SK-N-SH treated with all-trans-retinoic acid at 6 μM for 48 hours (cell line): ENCODE data around the gene UPP2.

Source experiments
- ATAC-seq: fragments of 200-7000 bp; cut with Tn5 transposase; 3 replicates; pipeline ENCODE4 v1.9.1; 2020; ENCODE audit warnings: mild to moderate bottlenecking, moderate library complexity
- ARNTL ChIP-seq: fragments of 450-650 bp; formaldehyde crosslinking; IDR thresholded peaks from 2 replicates; pipeline ENCODE4 v1.5.0; 2020; ENCODE audit warnings: low read depth, mild to moderate bottlenecking, moderate library complexity, borderline replicate concordance
- BACH2 ChIP-seq: fragments of 250-450 bp; sonication (Bioruptor Pico); IDR thresholded peaks from 2 replicates; pipeline ENCODE4 v1.9.0; 2021; ENCODE audit warnings: mild to moderate bottlenecking, borderline replicate concordance
- CSDC2 ChIP-seq: fragments of 250-450 bp; sonication (Bioruptor Pico); IDR thresholded peaks from 2 replicates; pipeline ENCODE4 v1.5.0; 2020; ENCODE audit warnings: mild to moderate bottlenecking, moderate library complexity
- ESRRG ChIP-seq: fragments of 250-450 bp; sonication (Bioruptor Pico); IDR thresholded peaks from 2 replicates; pipeline ENCODE4 v1.6.1; 2021; ENCODE audit warnings: mild to moderate bottlenecking
- GLIS3 ChIP-seq: fragments of 250-450 bp; sonication (Bioruptor Pico); IDR thresholded peaks from 2 replicates; pipeline ENCODE4 v1.5.0; 2020; ENCODE audit warnings: mild to moderate bottlenecking, moderate library complexity
- ISL1 ChIP-seq: fragments of 250-450 bp; sonication (Bioruptor Pico); IDR thresholded peaks from 2 replicates; pipeline ENCODE4 v2.1.2; 2022; ENCODE audit warnings: mild to moderate bottlenecking, moderate library complexity
- PPARA ChIP-seq: fragments of 250-450 bp; sonication (Bioruptor Pico); IDR thresholded peaks from 2 replicates; pipeline ENCODE4 v1.5.0; 2020; ENCODE audit warnings: mild to moderate bottlenecking, borderline replicate concordance
- RARB ChIP-seq: fragments of 250-450 bp; sonication (Bioruptor Pico); IDR thresholded peaks from 2 replicates; pipeline ENCODE4 v1.8.0; 2021; ENCODE audit warnings: mild to moderate bottlenecking, moderate library complexity
- TCF4 ChIP-seq: fragments of 250-450 bp; sonication (Bioruptor Pico); IDR thresholded peaks from 2 replicates; pipeline ENCODE4 v1.8.0; 2021; ENCODE audit warnings: mild to moderate bottlenecking, moderate library complexity, borderline replicate concordance
- TOX ChIP-seq: fragments of 250-450 bp; sonication (Bioruptor Pico); IDR thresholded peaks from 2 replicates; pipeline ENCODE4 v1.8.0; 2021; ENCODE audit warnings: mild to moderate bottlenecking, moderate library complexity, borderline replicate concordance
- ZC3H10 ChIP-seq: fragments of 250-450 bp; sonication (Bioruptor Pico); IDR thresholded peaks from 2 replicates; pipeline ENCODE4 v1.5.1; 2021; ENCODE audit warnings: mild to moderate bottlenecking, moderate library complexity
- ZFP3 ChIP-seq: fragments of 250-450 bp; sonication (Bioruptor Pico); IDR thresholded peaks from 2 replicates; pipeline ENCODE4 v1.5.0; 2020; ENCODE audit warnings: mild to moderate bottlenecking, moderate library complexity
- ZFP30 ChIP-seq: fragments of 450-650 bp; formaldehyde crosslinking; IDR thresholded peaks from 2 replicates; pipeline ENCODE4 v1.5.0; 2022; ENCODE audit warnings: mild to moderate bottlenecking, moderate library complexity
- ZNF565 ChIP-seq: fragments of 450-650 bp; formaldehyde crosslinking; conservative IDR thresholded peaks from 2 replicates; pipeline ENCODE4 v1.5.0; 2020; ENCODE audit warnings: low read depth, mild to moderate bottlenecking, moderate library complexity
- ZNF70 ChIP-seq: fragments of 450-650 bp; formaldehyde crosslinking; IDR thresholded peaks from 2 replicates; pipeline ENCODE4 v1.5.0; 2020; ENCODE audit warnings: mild to moderate bottlenecking, moderate library complexity
- ZNF8 ChIP-seq: fragments of 450-650 bp; formaldehyde crosslinking; IDR thresholded peaks from 2 replicates; pipeline ENCODE4 v1.5.0; 2020; ENCODE audit warnings: mild to moderate bottlenecking, moderate library complexity
- TF ChIP-seq, protein P1 (sequence below): fragments of 250-450 bp; sonication (Bioruptor Pico); IDR thresholded peaks from 2 replicates; pipeline ENCODE4 v1.8.0; 2020; ENCODE audit warnings: mild to moderate bottlenecking, moderate library complexity, borderline replicate concordance
- TF ChIP-seq, protein P2 (sequence below): fragments of 250-450 bp; sonication (Bioruptor Pico); IDR thresholded peaks from 2 replicates; pipeline ENCODE4 v1.5.1; 2020; ENCODE audit warnings: low read depth, mild to moderate bottlenecking, moderate library complexity
- TF ChIP-seq, protein P3 (sequence below): fragments of 250-450 bp; sonication (Bioruptor Pico); IDR thresholded peaks from 2 replicates; pipeline ENCODE4 v1.5.1; 2021; ENCODE audit warnings: mild to moderate bottlenecking, moderate library complexity
- TF ChIP-seq, protein P4 (sequence below): fragments of 250-450 bp; sonication (Bioruptor Pico); IDR thresholded peaks from 2 replicates; pipeline ENCODE4 v1.5.0; 2020; ENCODE audit warnings: mild to moderate bottlenecking, moderate library complexity

The UPP2 gene

DNA sequence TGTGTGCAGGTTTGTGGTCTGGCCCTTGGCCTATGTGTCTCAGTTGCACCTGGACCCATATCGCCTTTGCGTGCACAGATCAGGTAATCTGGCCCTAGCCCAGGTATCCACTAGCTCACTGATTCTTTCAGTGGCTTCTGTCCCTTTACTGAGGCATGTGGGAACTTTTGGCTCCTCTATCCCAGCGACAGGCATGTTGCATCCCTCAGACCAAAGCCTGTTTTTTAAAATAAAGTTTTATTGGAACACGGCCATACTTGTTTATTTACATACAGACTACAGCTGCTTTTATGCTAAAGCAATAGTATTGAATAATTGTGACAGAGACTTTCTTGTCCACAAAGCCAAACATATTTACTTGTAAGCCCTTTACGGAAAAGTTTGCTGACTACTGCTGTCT, 39.9 kb upstream of the UPP2 start:
- no peak for TF ChIP-seq ZFP30 (CRISPR knock-in tag)
- no peak for TF ChIP-seq ARNTL (CRISPR knock-in tag)
- TF ChIP-seq, protein P1, sequence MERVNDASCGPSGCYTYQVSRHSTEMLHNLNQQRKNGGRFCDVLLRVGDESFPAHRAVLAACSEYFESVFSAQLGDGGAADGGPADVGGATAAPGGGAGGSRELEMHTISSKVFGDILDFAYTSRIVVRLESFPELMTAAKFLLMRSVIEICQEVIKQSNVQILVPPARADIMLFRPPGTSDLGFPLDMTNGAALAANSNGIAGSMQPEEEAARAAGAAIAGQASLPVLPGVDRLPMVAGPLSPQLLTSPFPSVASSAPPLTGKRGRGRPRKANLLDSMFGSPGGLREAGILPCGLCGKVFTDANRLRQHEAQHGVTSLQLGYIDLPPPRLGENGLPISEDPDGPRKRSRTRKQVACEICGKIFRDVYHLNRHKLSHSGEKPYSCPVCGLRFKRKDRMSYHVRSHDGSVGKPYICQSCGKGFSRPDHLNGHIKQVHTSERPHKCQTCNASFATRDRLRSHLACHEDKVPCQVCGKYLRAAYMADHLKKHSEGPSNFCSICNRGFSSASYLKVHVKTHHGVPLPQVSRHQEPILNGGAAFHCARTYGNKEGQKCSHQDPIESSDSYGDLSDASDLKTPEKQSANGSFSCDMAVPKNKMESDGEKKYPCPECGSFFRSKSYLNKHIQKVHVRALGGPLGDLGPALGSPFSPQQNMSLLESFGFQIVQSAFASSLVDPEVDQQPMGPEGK (CRISPR knock-in tag), result no peak
- TF ChIP-seq, protein P2, sequence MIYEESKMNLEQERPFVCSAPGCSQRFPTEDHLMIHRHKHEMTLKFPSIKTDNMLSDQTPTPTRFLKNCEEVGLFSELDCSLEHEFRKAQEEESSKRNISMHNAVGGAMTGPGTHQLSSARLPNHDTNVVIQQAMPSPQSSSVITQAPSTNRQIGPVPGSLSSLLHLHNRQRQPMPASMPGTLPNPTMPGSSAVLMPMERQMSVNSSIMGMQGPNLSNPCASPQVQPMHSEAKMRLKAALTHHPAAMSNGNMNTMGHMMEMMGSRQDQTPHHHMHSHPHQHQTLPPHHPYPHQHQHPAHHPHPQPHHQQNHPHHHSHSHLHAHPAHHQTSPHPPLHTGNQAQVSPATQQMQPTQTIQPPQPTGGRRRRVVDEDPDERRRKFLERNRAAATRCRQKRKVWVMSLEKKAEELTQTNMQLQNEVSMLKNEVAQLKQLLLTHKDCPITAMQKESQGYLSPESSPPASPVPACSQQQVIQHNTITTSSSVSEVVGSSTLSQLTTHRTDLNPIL, result no peak
- TF ChIP-seq, protein P3, sequence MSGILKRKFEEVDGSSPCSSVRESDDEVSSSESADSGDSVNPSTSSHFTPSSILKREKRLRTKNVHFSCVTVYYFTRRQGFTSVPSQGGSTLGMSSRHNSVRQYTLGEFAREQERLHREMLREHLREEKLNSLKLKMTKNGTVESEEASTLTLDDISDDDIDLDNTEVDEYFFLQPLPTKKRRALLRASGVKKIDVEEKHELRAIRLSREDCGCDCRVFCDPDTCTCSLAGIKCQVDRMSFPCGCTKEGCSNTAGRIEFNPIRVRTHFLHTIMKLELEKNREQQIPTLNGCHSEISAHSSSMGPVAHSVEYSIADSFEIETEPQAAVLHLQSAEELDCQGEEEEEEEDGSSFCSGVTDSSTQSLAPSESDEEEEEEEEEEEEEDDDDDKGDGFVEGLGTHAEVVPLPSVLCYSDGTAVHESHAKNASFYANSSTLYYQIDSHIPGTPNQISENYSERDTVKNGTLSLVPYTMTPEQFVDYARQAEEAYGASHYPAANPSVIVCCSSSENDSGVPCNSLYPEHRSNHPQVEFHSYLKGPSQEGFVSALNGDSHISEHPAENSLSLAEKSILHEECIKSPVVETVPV, result no peak
- TF ChIP-seq PPARA (CRISPR knock-in tag), result no peak
- no peak for TF ChIP-seq ZC3H10 (CRISPR knock-in tag)
- no peak for TF ChIP-seq GLIS3 (CRISPR knock-in tag)
- TF ChIP-seq ZNF8, result no peak
- no peak for TF ChIP-seq ZNF70 (CRISPR knock-in tag)
- no peak for TF ChIP-seq ESRRG
- TF ChIP-seq, protein P4, sequence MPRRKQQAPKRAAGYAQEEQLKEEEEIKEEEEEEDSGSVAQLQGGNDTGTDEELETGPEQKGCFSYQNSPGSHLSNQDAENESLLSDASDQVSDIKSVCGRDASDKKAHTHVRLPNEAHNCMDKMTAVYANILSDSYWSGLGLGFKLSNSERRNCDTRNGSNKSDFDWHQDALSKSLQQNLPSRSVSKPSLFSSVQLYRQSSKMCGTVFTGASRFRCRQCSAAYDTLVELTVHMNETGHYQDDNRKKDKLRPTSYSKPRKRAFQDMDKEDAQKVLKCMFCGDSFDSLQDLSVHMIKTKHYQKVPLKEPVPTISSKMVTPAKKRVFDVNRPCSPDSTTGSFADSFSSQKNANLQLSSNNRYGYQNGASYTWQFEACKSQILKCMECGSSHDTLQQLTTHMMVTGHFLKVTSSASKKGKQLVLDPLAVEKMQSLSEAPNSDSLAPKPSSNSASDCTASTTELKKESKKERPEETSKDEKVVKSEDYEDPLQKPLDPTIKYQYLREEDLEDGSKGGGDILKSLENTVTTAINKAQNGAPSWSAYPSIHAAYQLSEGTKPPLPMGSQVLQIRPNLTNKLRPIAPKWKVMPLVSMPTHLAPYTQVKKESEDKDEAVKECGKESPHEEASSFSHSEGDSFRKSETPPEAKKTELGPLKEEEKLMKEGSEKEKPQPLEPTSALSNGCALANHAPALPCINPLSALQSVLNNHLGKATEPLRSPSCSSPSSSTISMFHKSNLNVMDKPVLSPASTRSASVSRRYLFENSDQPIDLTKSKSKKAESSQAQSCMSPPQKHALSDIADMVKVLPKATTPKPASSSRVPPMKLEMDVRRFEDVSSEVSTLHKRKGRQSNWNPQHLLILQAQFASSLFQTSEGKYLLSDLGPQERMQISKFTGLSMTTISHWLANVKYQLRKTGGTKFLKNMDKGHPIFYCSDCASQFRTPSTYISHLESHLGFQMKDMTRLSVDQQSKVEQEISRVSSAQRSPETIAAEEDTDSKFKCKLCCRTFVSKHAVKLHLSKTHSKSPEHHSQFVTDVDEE (CRISPR knock-in tag), result no peak
- no peak for TF ChIP-seq ZNF565 (CRISPR knock-in tag)
- TF ChIP-seq BACH2 (CRISPR knock-in tag), result no peak
- TF ChIP-seq ISL1 (CRISPR knock-in tag), result no peak
- TF ChIP-seq RARB (CRISPR knock-in tag), result no peak
- TF ChIP-seq TCF4 (CRISPR knock-in tag), result no peak
- no peak for TF ChIP-seq TOX (CRISPR knock-in tag)
- TF ChIP-seq CSDC2 (CRISPR knock-in tag), result no peak
- ATAC-seq, result no peak

DNA sequence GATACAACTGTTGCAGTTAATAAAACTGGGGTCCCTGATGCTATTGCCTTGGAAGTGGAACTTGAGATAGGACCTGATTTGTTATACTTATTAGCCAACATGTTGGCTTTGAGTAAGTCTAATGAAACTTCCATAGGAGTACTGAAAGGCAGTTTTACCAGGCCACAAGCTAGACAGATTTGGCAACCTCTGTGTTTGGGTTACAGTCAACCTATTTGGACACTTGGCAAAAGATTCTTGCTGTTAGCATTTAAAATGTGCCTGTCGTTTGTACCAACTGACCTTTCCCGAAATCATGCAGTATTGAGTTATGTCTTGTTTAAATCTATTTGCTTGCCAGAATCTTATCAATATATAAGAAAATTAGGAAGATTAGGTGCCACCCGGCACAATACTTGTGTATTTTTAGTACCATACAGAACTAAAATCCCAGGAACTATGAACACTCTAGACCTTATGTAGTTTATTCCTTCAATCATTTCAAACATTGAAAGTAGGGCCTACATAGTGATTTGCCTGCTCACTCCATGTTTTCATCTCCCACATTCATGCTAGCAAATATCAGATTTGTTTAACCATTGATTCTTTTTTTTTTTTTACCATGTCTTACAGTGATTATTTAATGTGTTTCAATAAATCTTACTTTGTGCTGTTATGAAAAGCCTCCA, 35.5 kb upstream of the UPP2 start:
- TF ChIP-seq RARB (CRISPR knock-in tag), result no peak
- TF ChIP-seq TCF4 (CRISPR knock-in tag), result no peak
- TF ChIP-seq, protein P4 (CRISPR knock-in tag), result no peak
- TF ChIP-seq ZFP3 (CRISPR knock-in tag), result no peak
- TF ChIP-seq ZNF565 (CRISPR knock-in tag), result no peak
- no peak for TF ChIP-seq ISL1 (CRISPR knock-in tag)
- TF ChIP-seq, protein P1 (CRISPR knock-in tag), result no peak
- no peak for TF ChIP-seq GLIS3 (CRISPR knock-in tag)
- no peak for TF ChIP-seq ZNF70 (CRISPR knock-in tag)
- no peak for TF ChIP-seq ZNF8
- no peak for TF ChIP-seq BACH2 (CRISPR knock-in tag)
- TF ChIP-seq TOX (CRISPR knock-in tag), result no peak
- TF ChIP-seq CSDC2 (CRISPR knock-in tag), result no peak
- TF ChIP-seq, protein P3, result no peak
- TF ChIP-seq, protein P2, result no peak
- no peak for TF ChIP-seq ZFP30 (CRISPR knock-in tag)
- no peak for TF ChIP-seq PPARA (CRISPR knock-in tag)
- no peak for ATAC-seq
